Measurements from ENCODE around the gene TRAF1. TPM values are rescaled to one million over a fixed set of nuclear protein-coding genes. Genes with fewer than 3 reads are reported as not detected.

Gene TRAF1
- total RNA-seq, 1 experiment from 2014 or later: 1.4 TPM

- H3K4me3 Mint-ChIP-seq: no peak overlapping the region
- Histone ChIP-seq H4K8ac (replicated peaks; ENCODE audit: insufficient read length, low read depth, low read length) (no peak overlapping the region), H3K56ac (ENCODE audit: insufficient read length, low read depth, low read length) (no peak overlapping the region), H3K27me3 (ENCODE audit: insufficient read depth, low read length) (no peaks in the 10 kb centered on the region), H3K4me1 (ENCODE audit: insufficient read depth, low read length) (no peaks in the 10 kb centered on the region), H3K23me2 (ENCODE audit: insufficient read length, low read depth, low read length, poor library complexity, severe bottlenecking) (no peaks in the 10 kb centered on the region), H2BK120ac (ENCODE audit: low read depth, low read length, poor library complexity, severe bottlenecking) (no peak overlapping the region), H3K9me3 (ENCODE audit: control insufficient read depth, low read depth, low read length) (no peaks in the 10 kb centered on the region), H3K79me2 (ENCODE audit: insufficient read depth, low read length) (no peaks in the 10 kb centered on the region), H2AFZ (ENCODE audit: low read length) (no peak overlapping the region), H3K79me1 (ENCODE audit: insufficient read depth, low read depth, low read length, poor library complexity, severe bottlenecking) (no peaks in the 10 kb centered on the region), H3K23ac (ENCODE audit: insufficient read length, low read depth, low read length) (no peak overlapping the region), H3K9ac (ENCODE audit: extremely low read depth, insufficient read length, low read length) (no peak overlapping the region), H2BK12ac (ENCODE audit: insufficient read length, low read depth, low read length) (no peak overlapping the region), H3K27ac (ENCODE audit: insufficient read length, low read depth, low read length) (no peak overlapping the region), H2BK15ac (ENCODE audit: low read depth, low read length) (no peak overlapping the region), H3K14ac (ENCODE audit: insufficient read depth, low read length) (no peak overlapping the region), H4K5ac (ENCODE audit: insufficient read length, low read depth, low read length) (no peak overlapping the region), H4K20me1 (ENCODE audit: control insufficient read depth, insufficient read depth, insufficient read length) (no peaks in the 10 kb centered on the region), H3K4ac (ENCODE audit: low read depth, low read length) (no peak overlapping the region), H2BK20ac (ENCODE audit: low read depth, low read length, poor library complexity, severe bottlenecking) (no peak overlapping the region), H3K18ac (ENCODE audit: insufficient read length, low read depth, low read length) (no peak overlapping the region), H3K4me2 (ENCODE audit: insufficient read depth, insufficient read length, low read length) (no peak overlapping the region), H3T11ph (ENCODE audit: low read length) (no peak overlapping the region), H4K91ac (ENCODE audit: insufficient read length, low read depth, low read length) (no peak overlapping the region), H2AK5ac (ENCODE audit: insufficient read length, low read length) (no peak overlapping the region), H2BK5ac (ENCODE audit: insufficient read length, low read length) (no peak overlapping the region)
- H3K36me3 Mint-ChIP-seq (ENCODE audit: insufficient read depth in 1 of 3, low read depth in 3 of 3): peaks cover 0 to 76% (median 25%) of the 10 kb centered on the region in 3 experiments; a peak in 4 of 7 replicates
- H3K4me1 Mint-ChIP-seq: peaks cover 0 to 12% of the 10 kb centered on the region in 2 experiments; a peak in 1 of 4 replicates
- H3K27me3 Mint-ChIP-seq (ENCODE audit: low read depth): no peaks in the 10 kb centered on the region
- WGBS (ENCODE audit: extremely low coverage, insufficient read length, low lambda C conversion rate): no CpG with 5 or more reads among the region's 6 CpGs
- H3K27ac Mint-ChIP-seq: peak overlapping the region in 1 of 3 experiments; percentile 28; a peak in 1 of 7 replicates
- no peaks in the 10 kb centered on the region for H3K9me3 Mint-ChIP-seq
- no peak for DNase-seq
- no peak for TF ChIP-seq CTCF (conservative IDR thresholded peaks at IDR 0.05)
These were observed 64.7 kb downstream of the TRAF1 start for GRCh38 chr9:120861935-120862334.
